OCI-LY1 (cell line): ENCODE measurements around the gene IL13RA2.

Experiments
- CTCF ChIP-seq: fragments of 200-600 bp; sonication (generic), shearing (Covaris generic); IDR thresholded peaks from 2 replicates; pipeline ENCODE4 v1.5.1; 2017; ENCODE audit warnings: mild to moderate bottlenecking, antibody characterized with exemption, low read length, moderate library complexity, mixed read lengths
- EZH2 ChIP-seq: fragments of 200-600 bp; sonication (generic), shearing (Covaris generic); IDR thresholded peaks from 2 replicates; pipeline ENCODE4 v1.8.0; 2017; ENCODE audit warnings: borderline replicate concordance, mixed run types, mild to moderate bottlenecking, antibody characterized with exemption, low read length, moderate library complexity, mixed read lengths

- TF ChIP-seq CTCF = peak; percentile 17; the same call in 1 of the 2 replicates
- TF ChIP-seq EZH2 = no peak
These were observed 57.7 kb downstream of the IL13RA2 start for GRCh38 chrX:114959729-114960128.
